Peyer's patch (tissue), 4 donors: Measurements from ENCODE around the gene UVRAG.

Source experiments
- CTCF ChIP-seq, 6 experiments: fragments of 450-650 bp in 4 of 6; fragments of 200-600 bp in 2 of 6; sonication (generic) in 1 of 6; IDR thresholded peaks; one replicate each; pipeline ENCODE4 v1.5.1; 2017 to 2019; ENCODE audit warnings: antibody characterized with exemption in 6 of 6, mild to moderate bottlenecking in 3 of 6, moderate library complexity in 1 of 6
- POLR2A ChIP-seq, 2 donors: fragments of 450-650 bp; IDR thresholded peaks; one replicate each; pipeline ENCODE4 v1.5.1; 2017; ENCODE audit warnings: antibody characterized with exemption in 2 of 2, mild to moderate bottlenecking in 2 of 2, moderate library complexity in 2 of 2

DNA sequence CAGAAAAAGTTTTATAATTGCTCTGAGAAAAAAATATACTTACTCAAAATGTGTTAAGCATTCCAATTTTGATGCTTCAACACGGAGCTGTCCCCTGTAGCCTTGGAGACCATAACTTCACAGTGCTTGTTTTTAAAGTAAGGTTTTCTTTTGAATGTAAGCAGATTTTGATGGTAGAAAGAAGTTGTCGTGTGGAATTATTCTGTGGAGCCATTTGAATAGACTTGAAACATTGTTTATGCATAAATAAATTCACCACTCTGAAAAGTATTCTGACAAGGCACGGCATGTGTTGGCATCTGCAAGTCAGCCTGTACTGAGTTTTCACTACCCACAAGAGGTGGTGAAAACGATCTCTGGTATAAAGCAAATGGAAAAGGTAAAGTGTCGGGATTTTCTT lies 115.5 kb downstream of the UVRAG start:
- TF ChIP-seq CTCF (IDR thresholded peaks at IDR 0.05) (no peak), POLR2A (IDR thresholded peaks at IDR 0.05) (no peak)
